Activated CD4-positive, alpha-beta T cell treated with anti-CD3 and anti-CD28 coated beads for 4 hours (primary cell): ENCODE data around the gene BICDL2.

Experiments
- DNase-seq, 2 donors: peaks; one replicate each; pipeline ENCODE4 v3.0.0-alpha.2; 2020

The BICDL2 gene

DNA sequence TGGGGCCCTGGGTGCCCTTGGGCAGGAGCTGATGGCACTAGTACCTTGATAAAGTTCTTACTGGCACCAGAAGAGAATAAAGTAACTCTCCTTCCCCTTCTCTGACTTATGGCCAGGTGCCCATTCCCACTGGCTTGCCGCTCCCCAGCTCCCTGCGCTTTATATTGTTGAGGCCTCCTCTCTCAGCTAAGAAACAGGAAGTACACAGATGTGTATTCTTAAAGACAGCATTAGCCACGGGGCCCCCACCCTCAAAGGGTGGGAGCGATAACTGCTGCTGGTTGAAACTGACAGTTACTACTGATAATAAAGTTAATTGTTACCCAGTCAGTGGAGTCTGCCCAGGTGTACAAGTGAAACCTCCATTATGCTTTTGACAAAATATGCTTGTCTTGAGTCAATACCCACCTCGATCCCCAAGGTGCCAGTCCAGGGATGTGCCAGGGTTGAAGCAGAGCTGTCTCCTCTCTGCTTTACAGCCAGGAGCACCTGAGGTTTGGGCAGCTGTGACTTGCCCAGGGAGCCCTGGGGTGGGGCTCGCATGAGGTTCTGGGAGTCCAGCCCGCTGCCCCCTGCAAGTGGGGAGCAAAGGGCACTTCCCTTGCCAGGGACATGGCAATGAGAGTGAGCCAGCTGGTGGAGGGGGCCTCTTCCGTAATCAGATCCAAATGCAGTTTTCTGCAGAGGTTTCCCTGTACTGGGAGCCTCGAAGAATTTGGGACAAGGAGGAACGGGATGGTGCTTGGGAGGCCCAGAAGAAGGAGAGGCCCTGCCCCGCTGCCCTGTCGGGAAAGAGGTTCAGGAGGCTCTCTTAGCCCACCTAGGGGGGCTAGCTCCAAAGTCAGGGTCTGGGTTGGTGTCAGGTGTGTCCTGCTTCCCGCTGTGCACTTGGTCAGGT is 29.4 kb downstream of the BICDL2 start:
- no peak for DNase-seq

DNA sequence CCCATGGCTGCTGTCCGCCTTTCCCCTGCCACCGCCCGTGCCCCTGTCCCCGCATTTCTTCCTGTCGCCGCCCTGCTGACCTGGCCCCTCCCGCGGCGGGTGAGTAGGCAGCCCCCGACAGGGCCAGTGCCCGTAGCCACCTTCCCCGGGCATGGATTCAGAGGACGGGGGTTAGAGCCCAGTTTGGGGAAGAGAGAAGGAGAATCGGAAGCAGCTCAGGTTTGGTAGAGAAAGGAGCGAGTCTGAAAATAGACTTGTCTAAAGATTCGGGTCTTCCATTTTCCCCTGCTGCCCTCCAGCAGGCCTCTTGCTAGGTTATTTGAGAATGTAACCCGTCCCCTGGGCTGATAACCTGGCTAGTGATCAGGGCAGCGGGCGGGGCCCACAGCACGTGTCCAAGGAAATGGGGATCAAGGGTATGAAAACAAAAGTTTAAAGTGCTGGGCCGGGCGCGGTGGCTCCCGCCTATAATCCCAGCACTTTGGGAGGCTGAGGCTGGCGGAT is 31.9 kb downstream of the BICDL2 start:
- no peak for DNase-seq

DNA sequence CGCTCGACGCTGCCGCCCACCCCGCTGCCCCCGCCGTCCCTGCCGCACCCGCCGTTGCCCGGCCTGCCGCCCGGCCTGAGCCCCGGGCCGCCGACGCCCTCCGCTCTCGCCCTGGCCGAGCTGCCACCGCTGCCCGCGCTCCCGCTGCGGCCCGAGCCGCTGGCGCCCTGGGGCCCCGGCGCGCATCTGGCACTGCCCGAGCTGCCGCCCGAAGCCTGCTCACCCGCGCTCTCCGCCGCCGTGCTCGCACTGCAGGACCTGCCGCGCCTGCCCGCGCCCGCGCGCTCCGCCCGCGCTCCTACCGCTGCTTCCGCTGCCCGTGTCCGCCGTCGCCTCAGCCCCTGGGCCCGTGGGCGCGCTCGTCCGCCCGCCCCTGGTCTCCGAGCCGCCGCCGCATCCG is 32.4 kb downstream of the BICDL2 start:
- DNase-seq = no peak

- peak; percentile 94 to 95 for DNase-seq
Observed at GRCh38 chr16:3003582-3004270, 33.0 kb downstream of the BICDL2 start.

DNA sequence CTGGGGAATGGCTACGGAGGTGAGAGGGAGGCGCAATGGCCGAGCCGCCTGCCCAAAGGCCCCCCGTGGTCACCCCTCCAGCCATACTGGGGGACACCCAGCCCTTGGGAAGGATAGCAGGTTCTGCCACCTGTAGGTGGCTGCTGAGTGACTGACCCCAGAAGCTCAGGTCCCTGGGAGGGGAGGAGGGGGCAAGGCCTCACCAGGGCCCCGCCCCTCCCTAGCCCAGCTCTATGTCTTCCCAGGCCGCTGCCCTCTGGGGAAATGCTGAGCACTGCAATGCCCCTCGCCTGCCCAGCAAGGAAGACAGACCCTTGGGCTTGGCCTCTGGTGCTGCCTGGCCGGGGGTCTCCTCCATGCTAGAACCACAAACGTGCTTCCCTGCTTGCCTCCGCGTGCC is 35.4 kb downstream of the BICDL2 start:
- no peak for DNase-seq

- DNase-seq = no peak
Observed at GRCh38 chr16:3000540-3000939, 36.2 kb downstream of the BICDL2 start.

- no peak for DNase-seq
Observed at GRCh38 chr16:2999929-3000328, 36.8 kb downstream of the BICDL2 start.

DNA sequence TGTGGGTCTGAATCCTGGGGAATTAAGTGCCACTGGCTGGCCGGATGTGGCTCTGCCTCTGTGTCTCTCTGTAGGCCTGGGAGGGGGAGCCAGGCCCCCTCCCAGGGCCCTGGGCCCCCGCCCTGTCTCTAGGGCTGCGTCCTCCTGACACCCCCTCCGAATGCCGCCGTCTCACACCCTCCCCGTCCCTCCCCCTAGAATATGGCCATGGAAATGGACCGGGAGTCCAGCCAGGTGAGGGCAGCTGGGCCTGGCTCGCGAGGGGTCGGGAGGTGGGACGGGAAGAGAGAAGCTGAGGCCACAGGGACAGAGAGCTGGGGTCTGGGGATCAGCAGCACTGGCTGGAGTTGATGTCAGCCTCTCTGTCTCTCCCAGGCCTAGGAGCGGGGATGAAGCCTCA is 40.4 kb downstream of the BICDL2 start:
- DNase-seq = no peak

DNA sequence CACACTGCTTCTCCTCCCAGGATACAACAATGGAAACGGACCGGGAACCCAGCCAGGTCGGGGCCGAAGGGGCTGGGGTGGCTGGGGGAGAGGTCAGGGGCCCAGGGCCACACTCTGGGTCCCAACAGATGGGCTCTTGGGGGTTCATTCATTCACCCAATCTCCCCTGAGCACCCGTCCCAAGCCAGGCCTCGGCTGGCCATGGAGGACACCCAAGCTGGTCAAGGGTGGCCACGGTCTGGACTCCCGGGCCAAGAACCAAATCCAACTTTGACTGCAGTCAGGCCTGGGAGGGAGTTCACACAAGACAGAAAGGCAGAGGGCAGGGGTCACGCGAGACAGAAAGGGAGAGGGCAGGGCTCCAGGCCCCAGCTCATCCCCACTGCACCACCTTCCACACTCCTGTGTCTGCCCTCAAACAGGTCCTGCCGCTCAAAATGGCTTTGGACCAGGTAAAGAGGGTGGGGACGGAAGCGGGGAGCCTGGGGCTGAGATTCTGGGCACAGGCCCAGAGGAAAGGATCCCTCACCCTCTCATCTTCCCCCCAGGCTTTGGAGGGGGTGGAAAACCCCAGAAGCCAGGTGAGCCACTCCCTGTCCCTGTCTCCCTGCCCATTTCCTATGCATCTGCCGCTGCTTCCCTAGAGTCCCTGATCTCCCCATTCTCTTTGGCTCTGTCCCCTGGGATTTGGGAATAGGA is 44.2 kb downstream of the BICDL2 start:
- DNase-seq = no peak

- no peak for DNase-seq
Observed at GRCh38 chr16:2991566-2992261, 45.0 kb downstream of the BICDL2 start.

- no peak for DNase-seq
Observed at GRCh38 chr16:2990891-2991290, 45.9 kb downstream of the BICDL2 start.

GRCh38 chr16:2988590-2989099 is 48.1 kb downstream of the BICDL2 start:
- no peak for DNase-seq

DNA sequence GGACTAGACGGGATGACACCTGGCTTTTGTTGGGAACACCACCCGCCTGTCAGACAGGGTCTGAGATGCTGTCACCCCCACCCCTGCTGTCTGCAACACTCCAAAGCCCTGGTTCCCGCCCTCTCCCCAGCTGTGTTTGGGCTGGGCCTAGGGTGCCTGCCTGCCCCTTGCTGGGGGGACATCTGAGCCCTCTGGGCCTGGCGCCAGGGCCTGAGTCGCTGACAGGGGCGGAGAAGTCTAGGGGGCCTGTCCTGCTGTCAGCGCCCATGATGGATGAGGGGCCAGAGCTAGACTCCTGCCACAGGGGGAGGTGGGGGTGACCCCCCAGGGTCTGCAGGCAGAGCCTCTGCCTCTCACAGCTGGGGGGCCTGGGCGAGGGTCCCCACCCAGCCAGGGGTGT is 48.9 kb downstream of the BICDL2 start:
- DNase-seq = no peak

DNA sequence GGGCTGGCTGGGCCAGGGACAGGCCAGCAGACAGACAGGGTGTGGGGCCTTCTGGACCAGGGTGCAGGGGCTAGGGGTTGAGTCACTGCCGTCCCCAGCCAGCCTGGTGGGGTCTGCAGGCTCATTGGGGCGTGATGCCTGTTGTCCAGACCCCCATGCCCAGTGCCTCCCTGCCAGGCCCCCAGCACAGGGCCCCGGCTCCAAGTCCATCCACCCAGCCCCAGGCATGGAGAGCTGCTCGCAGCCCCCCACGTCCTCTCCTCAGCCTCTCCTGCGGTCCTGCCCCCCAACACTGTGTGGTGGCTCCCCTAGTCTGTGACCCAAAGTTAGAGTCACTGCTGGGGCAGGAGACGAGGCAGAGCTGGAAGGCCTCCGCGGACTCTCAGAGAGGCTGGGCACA is 49.5 kb downstream of the BICDL2 start:
- DNase-seq = no peak

- DNase-seq = no peak
Observed at GRCh38 chr16:2986623-2987188, 50.0 kb downstream of the BICDL2 start.

- DNase-seq = no peak
Observed at GRCh38 chr16:2985893-2986355, 50.8 kb downstream of the BICDL2 start.

- no peak for DNase-seq
Observed at GRCh38 chr16:2985462-2985861, 51.3 kb downstream of the BICDL2 start.

DNA sequence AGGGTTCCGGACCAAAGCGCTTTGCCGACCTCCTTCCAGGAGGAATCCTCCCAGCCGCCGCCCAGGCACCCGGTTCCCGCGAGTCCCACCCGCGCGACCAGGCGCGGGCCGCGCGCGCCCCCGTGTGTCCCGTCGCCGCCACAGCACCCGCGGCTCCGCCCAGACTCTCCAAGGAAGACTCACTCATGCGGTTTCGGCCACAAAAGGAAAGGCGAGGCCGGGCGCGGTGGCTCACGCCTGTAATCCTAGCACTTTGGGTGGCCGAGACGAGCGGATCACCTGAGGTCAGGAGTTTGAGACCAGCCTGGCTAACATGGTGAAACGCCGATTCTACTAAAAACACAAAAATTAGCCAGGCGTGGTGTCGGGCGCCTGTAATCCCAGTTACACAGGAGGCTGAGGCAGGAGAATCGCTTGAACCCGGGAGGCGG is 53.0 kb downstream of the BICDL2 start:
- DNase-seq = peak; percentile 59 to 63

- DNase-seq = no peak
Observed at GRCh38 chr16:2982402-2982801, 54.3 kb downstream of the BICDL2 start.

DNA sequence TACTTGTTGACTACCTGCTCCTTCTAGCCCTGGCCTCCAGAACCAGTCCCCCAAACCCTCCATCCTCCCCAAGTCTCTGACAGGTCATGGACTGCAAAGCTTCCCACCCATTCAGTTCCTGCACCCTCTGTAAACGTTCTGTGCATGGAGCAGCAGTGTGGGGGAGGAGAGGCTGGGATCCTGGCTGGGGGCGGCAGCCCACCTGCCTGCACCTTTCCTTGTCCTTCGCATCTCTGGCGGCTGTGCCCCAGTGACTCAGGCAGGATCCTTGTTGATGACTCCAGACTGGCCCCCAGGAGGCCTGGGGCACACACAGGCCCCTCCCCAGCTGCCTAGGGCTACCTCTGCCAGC is 54.9 kb downstream of the BICDL2 start:
- no peak for DNase-seq

- no peak for DNase-seq
Observed at GRCh38 chr16:2981177-2981898, 55.4 kb downstream of the BICDL2 start.
